GM12801 (cell line): ENCODE results near the gene MRGPRX2.

Source experiments
- CTCF ChIP-seq: IDR thresholded peaks from one replicate; pipeline ENCODE4 v1.5.1; 2011; ENCODE audit warnings: control low read depth; ENCODE audit not compliant: insufficient read length; ENCODE audit errors: extremely low read depth

The MRGPRX2 gene

GRCh38 chr11:19026862-19027261 is 33.7 kb downstream of the MRGPRX2 start:
- TF ChIP-seq CTCF: no peak

DNA sequence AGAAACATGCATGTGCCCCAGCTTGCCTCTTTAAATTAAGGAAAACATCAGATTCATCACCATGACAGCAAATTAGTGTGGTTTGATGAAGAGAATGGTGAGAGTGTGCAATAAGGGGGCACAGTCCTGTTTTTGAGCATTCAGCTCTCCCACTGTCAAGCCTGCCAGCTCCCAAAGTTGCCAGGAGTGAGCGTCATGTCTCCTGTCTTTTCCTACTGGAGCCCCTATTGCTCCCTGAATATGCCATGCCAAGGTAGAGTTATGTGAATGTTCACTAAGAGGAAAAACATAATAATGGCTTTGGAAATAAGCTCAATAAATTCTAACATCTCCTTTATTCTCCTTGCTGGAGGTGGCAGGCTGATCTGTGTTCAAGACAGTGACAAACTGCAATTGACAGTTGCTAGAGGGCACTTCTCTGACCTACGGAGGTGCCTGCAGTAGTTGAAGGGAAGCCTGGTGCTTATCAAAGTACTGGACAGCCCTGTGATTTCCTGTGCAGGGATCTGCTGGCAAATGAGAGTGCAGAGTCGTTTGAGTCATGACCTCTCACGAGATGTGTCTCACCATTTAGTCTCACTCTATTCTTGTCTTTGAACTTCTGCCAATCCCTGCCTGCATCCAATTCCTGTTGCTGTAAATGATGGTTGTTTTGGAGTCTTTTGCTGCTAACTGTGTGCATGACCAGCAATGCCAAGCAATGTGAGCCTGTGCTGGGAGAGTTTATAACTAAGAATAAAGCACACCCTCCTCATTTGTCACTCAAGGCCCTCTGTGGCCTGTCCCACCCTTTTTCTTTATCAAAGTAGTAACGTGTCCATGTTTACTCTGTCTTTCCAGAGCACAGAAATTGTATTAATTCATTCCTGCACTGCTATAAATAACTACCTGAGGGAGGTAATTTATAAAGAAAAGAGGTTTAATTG is 34.8 kb downstream of the MRGPRX2 start:
- TF ChIP-seq CTCF: no peak

DNA sequence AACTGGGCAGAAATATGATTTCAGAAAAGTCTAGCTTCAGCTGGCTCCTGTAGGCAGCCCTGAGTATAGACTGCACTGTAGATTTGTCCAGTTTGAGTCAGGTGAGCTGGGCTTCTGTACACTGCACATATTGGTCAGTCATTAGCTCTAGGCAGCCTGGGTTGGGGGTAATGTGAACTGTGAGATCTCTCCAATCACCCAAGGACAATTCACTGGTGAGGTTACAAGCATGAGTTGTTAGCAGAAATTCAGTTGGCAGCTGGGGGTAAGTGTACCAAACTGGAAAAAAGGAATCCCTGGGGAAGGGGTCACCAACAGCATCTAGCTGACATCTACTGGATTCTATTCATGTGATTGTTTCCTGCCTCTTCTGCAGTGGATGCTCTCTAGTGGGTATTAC is 39.7 kb downstream of the MRGPRX2 start:
- no peak for TF ChIP-seq CTCF

- no peak for TF ChIP-seq CTCF
Observed at GRCh38 chr11:19018901-19019300, 41.6 kb downstream of the MRGPRX2 start.

- no peak for TF ChIP-seq CTCF
Observed at GRCh38 chr11:19013181-19013857, 47.2 kb downstream of the MRGPRX2 start.

- TF ChIP-seq CTCF: no peak
Observed at GRCh38 chr11:19012636-19013035, 47.9 kb downstream of the MRGPRX2 start.
